ENCODE measurements around the gene ZNF385B. TPM values are rescaled to one million over a fixed set of nuclear protein-coding genes. Genes with fewer than 3 reads are reported as not detected.

ZNF385B gene
- total and polyA plus RNA-seq, 4 donors = 3.0 to 7.2 (median 3.9) TPM

DNA sequence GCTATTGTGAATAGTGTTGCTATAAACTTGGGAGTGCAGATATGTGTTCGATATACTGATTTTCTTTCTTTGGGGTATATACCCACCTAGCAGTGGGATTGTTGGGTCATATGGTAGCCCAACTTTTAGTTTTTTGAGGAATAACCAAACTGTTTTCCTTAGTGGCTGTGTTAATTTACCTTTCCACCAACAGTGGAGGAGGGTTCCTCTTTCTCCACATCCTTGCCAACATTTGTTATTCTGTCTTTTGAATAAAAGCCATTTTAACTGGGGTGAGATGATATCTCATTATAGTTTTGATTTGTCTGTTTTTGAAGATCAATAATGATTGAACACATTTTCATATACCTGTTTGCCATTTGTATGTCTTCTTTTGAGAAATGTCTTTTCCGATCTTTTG lies 314.8 kb downstream of the ZNF385B start:
- H3K4me1 ChIP-seq (ENCODE audit: control insufficient read depth in 4 of 4, insufficient read depth in 4 of 4, low read length in 3 of 4) = peaks cover 0 to 7% (median 2%) of the 10 kb centered on the region in 4 donors
- TF ChIP-seq JUND (IDR thresholded peaks at IDR 0.05) = no peak
- no peak for TF ChIP-seq TAF1 (conservative IDR thresholded peaks at IDR 0.05)
- TF ChIP-seq YY1 (IDR thresholded peaks at IDR 0.05) = no peak
- TF ChIP-seq, protein P1, sequence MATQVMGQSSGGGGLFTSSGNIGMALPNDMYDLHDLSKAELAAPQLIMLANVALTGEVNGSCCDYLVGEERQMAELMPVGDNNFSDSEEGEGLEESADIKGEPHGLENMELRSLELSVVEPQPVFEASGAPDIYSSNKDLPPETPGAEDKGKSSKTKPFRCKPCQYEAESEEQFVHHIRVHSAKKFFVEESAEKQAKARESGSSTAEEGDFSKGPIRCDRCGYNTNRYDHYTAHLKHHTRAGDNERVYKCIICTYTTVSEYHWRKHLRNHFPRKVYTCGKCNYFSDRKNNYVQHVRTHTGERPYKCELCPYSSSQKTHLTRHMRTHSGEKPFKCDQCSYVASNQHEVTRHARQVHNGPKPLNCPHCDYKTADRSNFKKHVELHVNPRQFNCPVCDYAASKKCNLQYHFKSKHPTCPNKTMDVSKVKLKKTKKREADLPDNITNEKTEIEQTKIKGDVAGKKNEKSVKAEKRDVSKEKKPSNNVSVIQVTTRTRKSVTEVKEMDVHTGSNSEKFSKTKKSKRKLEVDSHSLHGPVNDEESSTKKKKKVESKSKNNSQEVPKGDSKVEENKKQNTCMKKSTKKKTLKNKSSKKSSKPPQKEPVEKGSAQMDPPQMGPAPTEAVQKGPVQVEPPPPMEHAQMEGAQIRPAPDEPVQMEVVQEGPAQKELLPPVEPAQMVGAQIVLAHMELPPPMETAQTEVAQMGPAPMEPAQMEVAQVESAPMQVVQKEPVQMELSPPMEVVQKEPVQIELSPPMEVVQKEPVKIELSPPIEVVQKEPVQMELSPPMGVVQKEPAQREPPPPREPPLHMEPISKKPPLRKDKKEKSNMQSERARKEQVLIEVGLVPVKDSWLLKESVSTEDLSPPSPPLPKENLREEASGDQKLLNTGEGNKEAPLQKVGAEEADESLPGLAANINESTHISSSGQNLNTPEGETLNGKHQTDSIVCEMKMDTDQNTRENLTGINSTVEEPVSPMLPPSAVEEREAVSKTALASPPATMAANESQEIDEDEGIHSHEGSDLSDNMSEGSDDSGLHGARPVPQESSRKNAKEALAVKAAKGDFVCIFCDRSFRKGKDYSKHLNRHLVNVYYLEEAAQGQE (IDR thresholded peaks at IDR 0.05) = no peak
- TF ChIP-seq HNF4G (IDR thresholded peaks at IDR 0.05) = no peak
- no peak for TF ChIP-seq SP1 (IDR thresholded peaks at IDR 0.05)
- TF ChIP-seq, protein P2, sequence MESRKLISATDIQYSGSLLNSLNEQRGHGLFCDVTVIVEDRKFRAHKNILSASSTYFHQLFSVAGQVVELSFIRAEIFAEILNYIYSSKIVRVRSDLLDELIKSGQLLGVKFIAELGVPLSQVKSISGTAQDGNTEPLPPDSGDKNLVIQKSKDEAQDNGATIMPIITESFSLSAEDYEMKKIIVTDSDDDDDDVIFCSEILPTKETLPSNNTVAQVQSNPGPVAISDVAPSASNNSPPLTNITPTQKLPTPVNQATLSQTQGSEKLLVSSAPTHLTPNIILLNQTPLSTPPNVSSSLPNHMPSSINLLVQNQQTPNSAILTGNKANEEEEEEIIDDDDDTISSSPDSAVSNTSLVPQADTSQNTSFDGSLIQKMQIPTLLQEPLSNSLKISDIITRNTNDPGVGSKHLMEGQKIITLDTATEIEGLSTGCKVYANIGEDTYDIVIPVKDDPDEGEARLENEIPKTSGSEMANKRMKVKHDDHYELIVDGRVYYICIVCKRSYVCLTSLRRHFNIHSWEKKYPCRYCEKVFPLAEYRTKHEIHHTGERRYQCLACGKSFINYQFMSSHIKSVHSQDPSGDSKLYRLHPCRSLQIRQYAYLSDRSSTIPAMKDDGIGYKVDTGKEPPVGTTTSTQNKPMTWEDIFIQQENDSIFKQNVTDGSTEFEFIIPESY (IDR thresholded peaks at IDR 0.05) = no peak
- TF ChIP-seq, protein P3, sequence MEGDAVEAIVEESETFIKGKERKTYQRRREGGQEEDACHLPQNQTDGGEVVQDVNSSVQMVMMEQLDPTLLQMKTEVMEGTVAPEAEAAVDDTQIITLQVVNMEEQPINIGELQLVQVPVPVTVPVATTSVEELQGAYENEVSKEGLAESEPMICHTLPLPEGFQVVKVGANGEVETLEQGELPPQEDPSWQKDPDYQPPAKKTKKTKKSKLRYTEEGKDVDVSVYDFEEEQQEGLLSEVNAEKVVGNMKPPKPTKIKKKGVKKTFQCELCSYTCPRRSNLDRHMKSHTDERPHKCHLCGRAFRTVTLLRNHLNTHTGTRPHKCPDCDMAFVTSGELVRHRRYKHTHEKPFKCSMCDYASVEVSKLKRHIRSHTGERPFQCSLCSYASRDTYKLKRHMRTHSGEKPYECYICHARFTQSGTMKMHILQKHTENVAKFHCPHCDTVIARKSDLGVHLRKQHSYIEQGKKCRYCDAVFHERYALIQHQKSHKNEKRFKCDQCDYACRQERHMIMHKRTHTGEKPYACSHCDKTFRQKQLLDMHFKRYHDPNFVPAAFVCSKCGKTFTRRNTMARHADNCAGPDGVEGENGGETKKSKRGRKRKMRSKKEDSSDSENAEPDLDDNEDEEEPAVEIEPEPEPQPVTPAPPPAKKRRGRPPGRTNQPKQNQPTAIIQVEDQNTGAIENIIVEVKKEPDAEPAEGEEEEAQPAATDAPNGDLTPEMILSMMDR (IDR thresholded peaks at IDR 0.05; ENCODE audit: low read depth, low read length, missing input control) = no peak
- TF ChIP-seq FOXA1 (IDR thresholded peaks at IDR 0.05) = no peak
- TF ChIP-seq GABPA (IDR thresholded peaks at IDR 0.05 in 1 of 2, conservative IDR thresholded peaks at IDR 0.05 in 1 of 2) = no peak
- no peak for TF ChIP-seq FOXA2 (IDR thresholded peaks at IDR 0.05)
- TF ChIP-seq NR2F2 (IDR thresholded peaks at IDR 0.05) = no peak
- TF ChIP-seq, protein P4, sequence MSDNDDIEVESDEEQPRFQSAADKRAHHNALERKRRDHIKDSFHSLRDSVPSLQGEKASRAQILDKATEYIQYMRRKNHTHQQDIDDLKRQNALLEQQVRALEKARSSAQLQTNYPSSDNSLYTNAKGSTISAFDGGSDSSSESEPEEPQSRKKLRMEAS (IDR thresholded peaks at IDR 0.05) = no peak
- TF ChIP-seq RAD21 (IDR thresholded peaks at IDR 0.05) = no peak
- TF ChIP-seq EGR1 (IDR thresholded peaks at IDR 0.05; ENCODE audit: low read depth in 2 of 2) = no peak
- TF ChIP-seq, protein P5, sequence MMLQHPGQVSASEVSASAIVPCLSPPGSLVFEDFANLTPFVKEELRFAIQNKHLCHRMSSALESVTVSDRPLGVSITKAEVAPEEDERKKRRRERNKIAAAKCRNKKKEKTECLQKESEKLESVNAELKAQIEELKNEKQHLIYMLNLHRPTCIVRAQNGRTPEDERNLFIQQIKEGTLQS (IDR thresholded peaks at IDR 0.05) = no peak
- TF ChIP-seq HNF4A (conservative IDR thresholded peaks at IDR 0.05) = no peak
- no peak overlapping the region for H3K4me3 ChIP-seq (ENCODE audit: low read depth in 1 of 3, low read length in 3 of 3)
- no peaks in the 10 kb centered on the region for H3K9me3 ChIP-seq (ENCODE audit: control insufficient read depth in 4 of 4, low read length in 3 of 4)
- no peak overlapping the region for H3K9ac ChIP-seq (ENCODE audit: low read depth in 1 of 2, low read length in 2 of 2)
- WGBS = 97% methylated on average over 2 of the region's 2 CpGs
- no peak overlapping the region for H3K27ac ChIP-seq (ENCODE audit: low read depth in 1 of 2, low read length in 2 of 2)
- no peak for DNase-seq (ENCODE audit: low spot score)
- peaks cover 0 to 15% (median 4%) of the 10 kb centered on the region in 4 donors for H3K36me3 ChIP-seq (ENCODE audit: control insufficient read depth in 4 of 4, insufficient read depth in 3 of 4, low read depth in 1 of 4, low read length in 3 of 4)
- H3K27me3 ChIP-seq (ENCODE audit: control insufficient read depth in 4 of 4, insufficient read depth in 4 of 4, low read length in 3 of 4) = no peaks in the 10 kb centered on the region
